Measurements from ENCODE around the gene TSHZ2.

DNA sequence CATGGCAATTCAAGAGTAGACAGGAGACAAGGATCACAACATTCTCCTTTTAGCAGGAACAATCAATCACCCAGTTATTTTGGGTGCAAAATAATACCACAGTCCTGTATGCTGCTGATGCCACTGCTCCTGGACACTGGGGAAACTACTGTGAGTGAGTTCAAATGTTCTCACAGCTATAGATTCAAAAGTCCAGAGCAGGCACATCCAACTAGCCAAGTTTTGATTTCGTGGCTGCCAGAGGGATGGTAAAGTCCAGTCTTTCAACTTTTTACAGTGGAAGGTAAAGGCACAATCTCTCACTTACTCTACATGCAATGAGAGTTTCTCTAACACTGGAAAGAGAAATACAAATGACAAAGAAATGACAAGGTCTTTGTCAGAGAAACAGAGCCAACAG is 26.9 kb upstream of the TSHZ2 start:
- TF ChIP-seq POLR2AphosphoS5 (IDR thresholded peaks at IDR 0.05; ENCODE audit: low read depth, low read length) = no peak
- no peak for TF ChIP-seq TAF1 (IDR thresholded peaks at IDR 0.05; ENCODE audit: borderline replicate concordance, low read depth, low read length)
- TF ChIP-seq POLR2A (IDR thresholded peaks at IDR 0.05; ENCODE audit: low read depth, low read length) = no peak

Measured in GM12892 (cell line).